ENCODE measurements around the gene FCHO1.

Gene FCHO1

GRCh38 chr19:17737690-17738153 lies 13.6 kb upstream of the FCHO1 start:
- no peaks in the 10 kb centered on the region for H3K4me1 ChIP-seq (ENCODE audit: low read depth, poor library complexity, severe bottlenecking)
- no peak overlapping the region for H3K27ac ChIP-seq
- H3K79me2 ChIP-seq (ENCODE audit: insufficient read depth, low read depth): no peaks in the 10 kb centered on the region
- H3K4me3 ChIP-seq (IDR thresholded peaks at IDR 0.05; ENCODE audit: insufficient read depth, low read depth, low read length): no peak overlapping the region
- no peaks in the 10 kb centered on the region for H3K27me3 ChIP-seq (ENCODE audit: insufficient read depth, low read depth)
- no peak overlapping the region for H3K4me2 ChIP-seq
- H3K36me3 ChIP-seq (ENCODE audit: insufficient read depth): no peaks in the 10 kb centered on the region
- no peak overlapping the region for H2AFZ ChIP-seq (ENCODE audit: low read depth)
- no peak for TF ChIP-seq CTCF (conservative IDR thresholded peaks at IDR 0.05; ENCODE audit: low read depth, low read length)
- H3K9ac ChIP-seq: no peak overlapping the region
- no peaks in the 10 kb centered on the region for H4K20me1 ChIP-seq (ENCODE audit: insufficient read depth)

- Histone ChIP-seq H3K4me3 (IDR thresholded peaks at IDR 0.05; ENCODE audit: insufficient read depth, low read depth, low read length) (no peak overlapping the region), H2AFZ (ENCODE audit: low read depth) (no peak overlapping the region), H3K4me1 (ENCODE audit: low read depth, poor library complexity, severe bottlenecking) (no peaks in the 10 kb centered on the region), H3K27ac (no peak overlapping the region), H3K9ac (no peak overlapping the region), H3K27me3 (ENCODE audit: insufficient read depth, low read depth) (no peaks in the 10 kb centered on the region), H3K79me2 (ENCODE audit: insufficient read depth, low read depth) (no peaks in the 10 kb centered on the region), H3K4me2 (no peak overlapping the region), H4K20me1 (ENCODE audit: insufficient read depth) (no peaks in the 10 kb centered on the region), H3K36me3 (ENCODE audit: insufficient read depth) (no peaks in the 10 kb centered on the region)
- TF ChIP-seq CTCF (conservative IDR thresholded peaks at IDR 0.05; ENCODE audit: low read depth, low read length): no peak
Observed at GRCh38 chr19:17739121-17739875, 12.0 kb upstream of the FCHO1 start.

- Histone ChIP-seq H3K27ac (no peak overlapping the region), H3K9ac (no peak overlapping the region), H3K4me3 (IDR thresholded peaks at IDR 0.05; ENCODE audit: insufficient read depth, low read depth, low read length) (no peak overlapping the region), H3K27me3 (ENCODE audit: insufficient read depth, low read depth) (no peaks in the 10 kb centered on the region), H3K4me2 (no peak overlapping the region), H2AFZ (ENCODE audit: low read depth) (no peak overlapping the region), H3K36me3 (ENCODE audit: insufficient read depth) (no peaks in the 10 kb centered on the region), H3K4me1 (ENCODE audit: low read depth, poor library complexity, severe bottlenecking) (no peaks in the 10 kb centered on the region), H4K20me1 (ENCODE audit: insufficient read depth) (no peaks in the 10 kb centered on the region), H3K79me2 (ENCODE audit: insufficient read depth, low read depth) (no peaks in the 10 kb centered on the region)
- no peak for TF ChIP-seq CTCF (conservative IDR thresholded peaks at IDR 0.05; ENCODE audit: low read depth, low read length)
Observed at GRCh38 chr19:17741456-17741855, 9.8 kb upstream of the FCHO1 start.

GRCh38 chr19:17743874-17744580 lies 7.2 kb upstream of the FCHO1 start:
- Histone ChIP-seq H3K27me3 (ENCODE audit: insufficient read depth, low read depth) (no peaks in the 10 kb centered on the region), H3K4me2 (no peak overlapping the region), H3K79me2 (ENCODE audit: insufficient read depth, low read depth) (no peaks in the 10 kb centered on the region), H3K4me1 (ENCODE audit: low read depth, poor library complexity, severe bottlenecking) (peaks cover 5% of the 10 kb centered on the region), H2AFZ (ENCODE audit: low read depth) (no peak overlapping the region), H3K36me3 (ENCODE audit: insufficient read depth) (no peaks in the 10 kb centered on the region), H3K4me3 (IDR thresholded peaks at IDR 0.05; ENCODE audit: insufficient read depth, low read depth, low read length) (no peak overlapping the region), H4K20me1 (ENCODE audit: insufficient read depth) (no peaks in the 10 kb centered on the region), H3K27ac (no peak overlapping the region), H3K9ac (no peak overlapping the region)
- no peak for TF ChIP-seq CTCF (conservative IDR thresholded peaks at IDR 0.05; ENCODE audit: low read depth, low read length)

All from KMS-11 (cell line).